ENCODE measurements around the gene GGTA1. TPM values are rescaled to one million over a fixed set of nuclear protein-coding genes. Genes with fewer than 3 reads are reported as not detected.

The GGTA1 gene
- polyA plus RNA-seq, 1 donor: 8.8 TPM

- no peak overlapping the region for H3K27ac ChIP-seq (ENCODE audit: low read length)
These were observed 14.8 kb downstream of the GGTA1 start for GRCh38 chr9:121484651-121485446.

DNA sequence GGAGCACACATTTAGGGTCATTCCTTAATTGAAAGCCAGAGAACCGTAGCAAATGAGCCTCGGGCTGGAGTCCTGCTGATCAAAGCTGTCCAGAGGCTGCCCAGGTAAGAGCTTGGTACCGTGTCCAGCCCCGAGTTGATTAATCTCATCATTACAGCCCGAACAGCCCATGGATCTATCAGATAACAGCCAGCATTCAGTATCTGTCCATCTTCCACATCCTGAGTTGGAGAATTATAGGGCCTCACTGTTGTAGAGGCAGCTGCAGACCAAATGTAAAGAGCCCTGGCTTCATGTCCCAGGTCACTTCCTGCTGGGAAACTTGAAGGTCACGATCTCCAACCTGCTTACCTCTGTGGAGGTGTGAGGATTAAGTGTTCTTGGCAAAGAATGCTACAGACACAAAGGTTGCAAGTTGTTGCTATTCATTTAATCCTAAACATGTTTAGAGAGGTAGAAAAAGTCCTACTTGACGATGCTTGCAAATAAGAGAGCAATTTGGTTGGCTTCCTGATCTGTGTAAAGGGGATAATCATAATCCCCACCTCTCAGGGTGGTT is 16.1 kb downstream of the GGTA1 start:
- H3K36me3 ChIP-seq (ENCODE audit: control insufficient read depth, insufficient read depth, low read length): no peaks in the 10 kb centered on the region
- no peaks in the 10 kb centered on the region for H3K9me3 ChIP-seq (ENCODE audit: control insufficient read depth, low read depth, low read length)
- WGBS (ENCODE audit: insufficient coverage, low lambda C conversion rate): 80% methylated on average over 1 of the region's 7 CpGs
- H3K4me1 ChIP-seq (ENCODE audit: control insufficient read depth, insufficient read depth, low read length): no peaks in the 10 kb centered on the region
- H3K27ac ChIP-seq (ENCODE audit: low read length): no peak overlapping the region
- H3K4me3 ChIP-seq (ENCODE audit: low read length): no peak overlapping the region
- no peaks in the 10 kb centered on the region for H3K27me3 ChIP-seq (ENCODE audit: control insufficient read depth, insufficient read depth, low read length)
- DNase-seq: no peak

More at GRCh38 chr9:121484651-121485446, 14.8 kb downstream of the GGTA1 start:
- no peaks in the 10 kb centered on the region for H3K4me1 ChIP-seq (ENCODE audit: control insufficient read depth, insufficient read depth, low read length)
- H3K27me3 ChIP-seq (ENCODE audit: control insufficient read depth, insufficient read depth, low read length): no peaks in the 10 kb centered on the region
- H3K36me3 ChIP-seq (ENCODE audit: control insufficient read depth, insufficient read depth, low read length): no peaks in the 10 kb centered on the region
- no peak for DNase-seq
- no CpG with 5 or more reads among the region's 11 CpGs for whole genome bisulfite sequencing (ENCODE audit: insufficient coverage, low lambda C conversion rate)
- H3K4me3 ChIP-seq (ENCODE audit: low read length): no peak overlapping the region
- no peaks in the 10 kb centered on the region for H3K9me3 ChIP-seq (ENCODE audit: control insufficient read depth, low read depth, low read length)

DNA sequence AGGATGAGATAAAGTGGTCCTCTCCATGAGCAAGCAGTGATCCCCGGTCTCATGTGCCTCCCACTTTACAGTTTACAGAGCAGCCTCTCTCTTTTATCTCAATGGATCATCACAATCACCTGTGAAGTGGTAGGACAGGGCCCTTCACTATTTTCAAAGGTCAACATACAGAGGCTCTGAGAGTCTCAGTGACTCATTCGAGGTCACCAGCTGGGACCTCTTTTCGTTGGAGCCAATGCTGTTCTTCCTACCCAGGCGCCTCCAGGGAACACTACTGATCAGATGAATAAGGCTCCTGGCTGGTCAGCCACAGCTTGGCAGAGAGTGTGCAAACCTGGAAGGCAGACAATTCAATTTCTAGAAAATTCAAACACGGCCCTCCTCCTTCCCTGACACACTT is 16.6 kb downstream of the GGTA1 start:
- DNase-seq: no peak
- no peak overlapping the region for H3K4me3 ChIP-seq (ENCODE audit: low read length)
- H3K4me1 ChIP-seq (ENCODE audit: control insufficient read depth, insufficient read depth, low read length): no peaks in the 10 kb centered on the region
- H3K27me3 ChIP-seq (ENCODE audit: control insufficient read depth, insufficient read depth, low read length): no peaks in the 10 kb centered on the region
- H3K27ac ChIP-seq (ENCODE audit: low read length): no peak overlapping the region
- no peaks in the 10 kb centered on the region for H3K9me3 ChIP-seq (ENCODE audit: control insufficient read depth, low read depth, low read length)
- WGBS (ENCODE audit: insufficient coverage, low lambda C conversion rate): no CpG with 5 or more reads among the region's 5 CpGs
- no peaks in the 10 kb centered on the region for H3K36me3 ChIP-seq (ENCODE audit: control insufficient read depth, insufficient read depth, low read length)

DNA sequence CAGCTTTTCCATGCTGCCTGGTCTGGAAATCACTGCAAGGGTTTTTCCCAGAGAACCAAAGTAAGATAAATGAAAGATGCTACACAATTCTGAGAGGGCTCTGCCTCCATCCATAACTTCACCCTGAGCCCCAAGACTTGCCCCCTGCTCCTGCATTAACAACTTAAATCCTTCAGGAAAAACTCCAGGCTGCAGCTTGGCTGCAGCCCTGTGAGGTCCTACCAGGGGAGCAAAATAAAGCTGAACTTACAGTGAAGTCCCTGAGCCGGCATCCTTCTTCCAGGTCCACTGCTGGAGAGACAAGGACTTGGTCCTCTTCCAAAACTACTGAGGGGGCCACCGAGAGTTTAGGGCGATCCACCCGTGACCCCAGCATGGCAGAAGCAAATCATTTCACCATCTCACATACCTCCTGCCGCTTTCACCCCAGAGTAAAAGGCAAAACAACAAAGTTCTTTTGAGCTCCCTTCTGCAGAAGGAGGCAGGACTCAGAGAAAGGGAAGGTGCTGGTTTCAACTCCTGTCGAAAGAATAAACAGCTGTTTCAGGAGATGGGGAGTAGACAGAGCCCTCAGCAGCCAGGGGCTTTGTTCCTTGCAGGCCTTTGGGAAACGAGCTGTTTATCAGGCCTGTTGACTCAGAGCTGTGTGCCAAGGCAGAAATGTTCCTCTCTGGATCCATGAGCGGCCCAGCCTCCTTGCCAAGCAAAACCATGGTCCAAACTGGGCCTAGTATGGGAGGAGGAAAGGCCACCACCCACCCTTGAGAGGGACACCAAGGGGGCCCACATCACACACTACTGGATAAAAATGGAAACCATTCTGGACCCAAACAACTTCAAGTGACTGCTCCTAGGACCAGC is 20.6 kb downstream of the GGTA1 start:
- H3K9me3 ChIP-seq (ENCODE audit: control insufficient read depth, low read depth, low read length): no peaks in the 10 kb centered on the region
- no peak for DNase-seq
- H3K36me3 ChIP-seq (ENCODE audit: control insufficient read depth, insufficient read depth, low read length): no peaks in the 10 kb centered on the region
- no peaks in the 10 kb centered on the region for H3K4me1 ChIP-seq (ENCODE audit: control insufficient read depth, insufficient read depth, low read length)
- no peak overlapping the region for H3K4me3 ChIP-seq (ENCODE audit: low read length)
- H3K27ac ChIP-seq (ENCODE audit: low read length): no peak overlapping the region
- no CpG with 5 or more reads among the region's 8 CpGs for WGBS (ENCODE audit: insufficient coverage, low lambda C conversion rate)
- H3K27me3 ChIP-seq (ENCODE audit: control insufficient read depth, insufficient read depth, low read length): peaks cover 3% of the 10 kb centered on the region

DNA sequence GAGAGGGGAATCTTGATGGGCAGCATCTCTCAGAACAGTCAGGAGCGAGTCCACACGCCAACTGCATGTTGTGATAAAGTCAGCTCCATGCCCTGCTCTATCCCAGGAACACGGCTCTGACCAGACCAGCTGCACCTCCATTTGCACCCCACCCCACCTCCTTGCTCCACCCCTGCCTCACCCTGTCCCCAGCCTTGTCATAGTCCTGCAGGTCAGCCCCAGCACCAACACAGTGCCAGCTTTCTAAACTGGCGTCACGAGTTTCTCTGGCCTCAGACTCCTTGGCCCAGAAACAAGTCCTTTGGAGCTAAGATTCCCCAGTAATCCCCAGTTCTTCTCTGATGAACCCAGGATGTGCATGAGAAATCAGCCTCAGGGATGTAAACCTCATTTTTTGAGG is 23.5 kb downstream of the GGTA1 start:
- no peaks in the 10 kb centered on the region for H3K4me1 ChIP-seq (ENCODE audit: control insufficient read depth, insufficient read depth, low read length)
- no peak overlapping the region for H3K4me3 ChIP-seq (ENCODE audit: low read length)
- H3K27me3 ChIP-seq (ENCODE audit: control insufficient read depth, insufficient read depth, low read length): peaks cover 10% of the 10 kb centered on the region
- WGBS (ENCODE audit: insufficient coverage, low lambda C conversion rate): no CpG with 5 or more reads among the region's 5 CpGs
- no peaks in the 10 kb centered on the region for H3K36me3 ChIP-seq (ENCODE audit: control insufficient read depth, insufficient read depth, low read length)
- DNase-seq: no peak
- no peaks in the 10 kb centered on the region for H3K9me3 ChIP-seq (ENCODE audit: control insufficient read depth, low read depth, low read length)
- H3K27ac ChIP-seq (ENCODE audit: low read length): no peak overlapping the region

- DNase-seq: no peak
- Histone ChIP-seq H3K27ac (ENCODE audit: low read length) (no peak overlapping the region), H3K36me3 (ENCODE audit: control insufficient read depth, insufficient read depth, low read length) (no peaks in the 10 kb centered on the region), H3K9me3 (ENCODE audit: control insufficient read depth, low read depth, low read length) (no peaks in the 10 kb centered on the region), H3K4me1 (ENCODE audit: control insufficient read depth, insufficient read depth, low read length) (no peaks in the 10 kb centered on the region), H3K27me3 (ENCODE audit: control insufficient read depth, insufficient read depth, low read length) (peaks cover 11% of the 10 kb centered on the region), H3K4me3 (ENCODE audit: low read length) (no peak overlapping the region)
- no CpG with 5 or more reads among the region's 10 CpGs for WGBS (ENCODE audit: insufficient coverage, low lambda C conversion rate)
These were observed 25.3 kb downstream of the GGTA1 start for GRCh38 chr9:121474231-121474947.

DNA sequence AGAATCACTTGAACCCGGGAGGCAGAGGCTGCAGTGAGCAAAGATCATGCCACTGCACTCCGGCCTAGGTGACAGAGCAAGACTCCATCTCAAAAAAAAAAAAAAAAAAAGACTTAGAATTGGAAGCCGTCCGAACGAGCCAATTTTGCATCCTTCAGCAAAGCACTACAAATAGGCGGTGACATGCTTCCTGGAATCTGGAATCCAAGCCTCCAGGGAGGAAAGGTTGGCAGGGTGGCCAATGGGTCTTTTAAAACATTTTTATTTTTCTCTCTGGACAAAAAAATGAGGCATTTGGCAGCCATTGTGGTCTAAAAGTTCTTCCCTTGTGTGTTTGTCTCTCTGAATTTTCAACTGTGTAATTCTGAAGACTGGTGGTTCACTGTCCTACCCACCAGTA is 26.4 kb downstream of the GGTA1 start:
- WGBS (ENCODE audit: insufficient coverage, low lambda C conversion rate): no CpG with 5 or more reads among the region's 6 CpGs
- no peak overlapping the region for H3K27ac ChIP-seq (ENCODE audit: low read length)
- H3K27me3 ChIP-seq (ENCODE audit: control insufficient read depth, insufficient read depth, low read length): peaks cover 11% of the 10 kb centered on the region
- no peak for DNase-seq
- H3K9me3 ChIP-seq (ENCODE audit: control insufficient read depth, low read depth, low read length): no peaks in the 10 kb centered on the region
- no peak overlapping the region for H3K4me3 ChIP-seq (ENCODE audit: low read length)
- H3K36me3 ChIP-seq (ENCODE audit: control insufficient read depth, insufficient read depth, low read length): no peaks in the 10 kb centered on the region
- H3K4me1 ChIP-seq (ENCODE audit: control insufficient read depth, insufficient read depth, low read length): no peaks in the 10 kb centered on the region

- Histone ChIP-seq H3K4me3 (ENCODE audit: low read length) (no peak overlapping the region), H3K9me3 (ENCODE audit: control insufficient read depth, low read depth, low read length) (no peaks in the 10 kb centered on the region), H3K4me1 (ENCODE audit: control insufficient read depth, insufficient read depth, low read length) (no peaks in the 10 kb centered on the region), H3K36me3 (ENCODE audit: control insufficient read depth, insufficient read depth, low read length) (no peaks in the 10 kb centered on the region), H3K27ac (ENCODE audit: low read length) (no peak overlapping the region), H3K27me3 (ENCODE audit: control insufficient read depth, insufficient read depth, low read length) (peaks cover 11% of the 10 kb centered on the region)
- no CpG with 5 or more reads among the region's 5 CpGs for WGBS (ENCODE audit: insufficient coverage, low lambda C conversion rate)
- DNase-seq: no peak
These were observed 27.2 kb downstream of the GGTA1 start for GRCh38 chr9:121472446-121472845.

DNA sequence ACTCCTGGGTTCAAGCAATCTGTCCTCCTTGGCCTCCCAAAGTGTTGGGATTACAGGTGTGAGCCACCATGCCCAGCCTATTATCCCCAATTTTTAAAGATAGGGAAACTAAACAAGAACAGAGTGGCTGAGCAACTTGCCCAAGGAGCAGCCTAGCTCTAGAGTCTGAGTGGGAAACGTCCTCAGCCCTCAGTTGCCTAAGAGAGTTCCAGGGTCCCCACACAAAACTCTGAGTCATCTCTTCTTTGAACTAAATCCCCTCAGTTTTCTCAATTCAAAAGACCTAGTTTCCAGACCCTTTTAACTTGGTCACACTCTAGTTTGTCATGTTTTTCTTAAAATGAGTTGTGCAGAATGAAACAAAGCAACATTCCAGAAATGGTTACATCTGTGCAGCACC is 33.5 kb downstream of the GGTA1 start:
- no peak for DNase-seq
- H3K36me3 ChIP-seq (ENCODE audit: control insufficient read depth, insufficient read depth, low read length): no peaks in the 10 kb centered on the region
- no peak overlapping the region for H3K4me3 ChIP-seq (ENCODE audit: low read length)
- H3K4me1 ChIP-seq (ENCODE audit: control insufficient read depth, insufficient read depth, low read length): no peaks in the 10 kb centered on the region
- no peak overlapping the region for H3K27ac ChIP-seq (ENCODE audit: low read length)
- peaks cover 1% of the 10 kb centered on the region for H3K27me3 ChIP-seq (ENCODE audit: control insufficient read depth, insufficient read depth, low read length)
- H3K9me3 ChIP-seq (ENCODE audit: control insufficient read depth, low read depth, low read length): no peaks in the 10 kb centered on the region
- no CpG with 5 or more reads among the region's 1 CpG for WGBS (ENCODE audit: insufficient coverage, low lambda C conversion rate)

DNA sequence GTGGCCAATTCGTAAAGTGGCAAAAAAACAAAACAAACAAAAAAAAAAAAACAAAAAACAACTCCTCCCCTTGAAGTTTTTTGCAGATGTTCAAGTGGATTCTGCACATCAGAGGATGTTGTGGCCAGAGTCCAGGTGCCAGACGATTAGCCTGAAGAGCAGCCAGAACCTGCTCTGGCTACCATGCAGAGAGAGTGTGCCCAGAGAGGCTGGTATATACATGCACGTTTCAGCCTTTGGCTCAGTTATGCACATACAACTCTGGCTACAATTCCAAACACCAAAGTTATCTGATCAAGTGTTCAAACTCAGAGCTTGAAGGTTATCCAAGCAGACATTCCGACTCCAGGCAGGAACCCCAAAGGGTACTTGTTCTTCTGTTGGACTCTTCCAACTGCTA is 34.7 kb downstream of the GGTA1 start:
- Histone ChIP-seq H3K4me3 (ENCODE audit: low read length) (no peak overlapping the region), H3K27me3 (ENCODE audit: control insufficient read depth, insufficient read depth, low read length) (no peaks in the 10 kb centered on the region), H3K4me1 (ENCODE audit: control insufficient read depth, insufficient read depth, low read length) (no peaks in the 10 kb centered on the region), H3K36me3 (ENCODE audit: control insufficient read depth, insufficient read depth, low read length) (no peaks in the 10 kb centered on the region), H3K9me3 (ENCODE audit: control insufficient read depth, low read depth, low read length) (no peaks in the 10 kb centered on the region), H3K27ac (ENCODE audit: low read length) (no peak overlapping the region)
- no peak for DNase-seq
- 75% methylated on average over 1 of the region's 4 CpGs for WGBS (ENCODE audit: insufficient coverage, low lambda C conversion rate)

All from large intestine (tissue), 3 donors.